Adrenal gland (tissue), 5 donors: ENCODE results near the gene IL18BP.

Experiments
- POLR2A ChIP-seq, 2 donors: fragments of 450-650 bp; IDR thresholded peaks; one replicate each; pipeline ENCODE4 v1.6.1; 2017; ENCODE audit warnings: antibody characterized with exemption in 2 of 2, mild to moderate bottlenecking in 2 of 2, moderate library complexity in 1 of 2
- TF ChIP-seq, protein P1 (sequence below), 6 experiments: fragments of 450-650 bp in 4 of 6; fragments of 200-600 bp in 2 of 6; sonication (generic) in 1 of 6; IDR thresholded peaks; 1 replicate in 5 of 6; 2 replicates in 1 of 6; pipeline versions ENCODE4 v1.5.1 to v1.8.0; 2016 to 2021; ENCODE audit warnings: antibody characterized with exemption in 6 of 6, mild to moderate bottlenecking in 2 of 6, moderate library complexity in 1 of 6
- donor health status: DM: no; HTN: no; CAD: no.

DNA sequence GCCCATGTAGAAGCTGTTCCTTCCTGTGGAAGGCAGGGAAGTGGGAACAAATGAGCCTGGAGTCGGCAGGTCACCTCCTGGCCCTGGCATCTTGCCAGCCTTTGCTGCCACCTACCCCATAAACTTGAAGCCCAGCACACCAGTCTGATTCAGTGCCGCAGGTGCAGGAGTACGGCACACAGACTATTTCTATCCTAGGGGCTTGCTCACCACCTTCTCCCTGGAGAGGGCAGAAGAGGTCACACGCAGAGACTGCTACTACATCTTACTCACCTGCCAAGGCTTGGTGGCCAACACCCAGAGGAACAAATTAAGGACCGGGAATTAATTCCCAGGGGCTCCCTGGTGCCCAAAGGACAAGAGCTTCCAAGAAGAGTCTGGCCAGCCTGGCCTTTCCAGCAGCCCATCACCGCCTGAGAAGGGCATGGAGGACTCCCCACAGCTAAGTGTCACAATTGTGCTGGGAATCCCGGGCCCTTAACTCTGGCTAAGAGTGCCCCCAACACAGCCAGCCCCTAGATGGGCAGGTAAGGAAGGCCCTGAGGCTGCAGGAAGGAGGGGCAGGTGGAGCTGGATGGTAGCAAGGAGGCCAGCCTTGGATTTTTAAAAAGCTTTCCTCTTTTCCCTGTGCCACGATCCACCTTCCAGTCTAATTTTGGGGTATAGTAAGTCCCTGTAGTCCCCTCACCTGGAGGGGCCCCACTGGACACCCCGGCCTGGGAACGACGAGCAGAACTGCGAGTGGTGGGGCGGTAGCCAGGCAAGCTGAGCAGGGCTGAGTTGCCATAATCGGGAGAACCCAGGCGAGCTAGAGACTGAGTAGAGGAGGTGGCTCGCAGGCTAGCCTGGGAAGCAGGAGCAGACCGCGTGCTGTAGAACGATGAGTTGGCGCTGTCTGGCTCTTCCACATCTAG lies 6.9 kb downstream of the IL18BP start:
- TF ChIP-seq, protein P1, sequence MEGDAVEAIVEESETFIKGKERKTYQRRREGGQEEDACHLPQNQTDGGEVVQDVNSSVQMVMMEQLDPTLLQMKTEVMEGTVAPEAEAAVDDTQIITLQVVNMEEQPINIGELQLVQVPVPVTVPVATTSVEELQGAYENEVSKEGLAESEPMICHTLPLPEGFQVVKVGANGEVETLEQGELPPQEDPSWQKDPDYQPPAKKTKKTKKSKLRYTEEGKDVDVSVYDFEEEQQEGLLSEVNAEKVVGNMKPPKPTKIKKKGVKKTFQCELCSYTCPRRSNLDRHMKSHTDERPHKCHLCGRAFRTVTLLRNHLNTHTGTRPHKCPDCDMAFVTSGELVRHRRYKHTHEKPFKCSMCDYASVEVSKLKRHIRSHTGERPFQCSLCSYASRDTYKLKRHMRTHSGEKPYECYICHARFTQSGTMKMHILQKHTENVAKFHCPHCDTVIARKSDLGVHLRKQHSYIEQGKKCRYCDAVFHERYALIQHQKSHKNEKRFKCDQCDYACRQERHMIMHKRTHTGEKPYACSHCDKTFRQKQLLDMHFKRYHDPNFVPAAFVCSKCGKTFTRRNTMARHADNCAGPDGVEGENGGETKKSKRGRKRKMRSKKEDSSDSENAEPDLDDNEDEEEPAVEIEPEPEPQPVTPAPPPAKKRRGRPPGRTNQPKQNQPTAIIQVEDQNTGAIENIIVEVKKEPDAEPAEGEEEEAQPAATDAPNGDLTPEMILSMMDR (IDR thresholded peaks at IDR 0.05), result no peak
- TF ChIP-seq POLR2A (IDR thresholded peaks at IDR 0.05), result no peak
